HepG2 (cell line): ENCODE results near the gene HAND1. TPM values are rescaled to one million over a fixed set of nuclear protein-coding genes. Genes with fewer than 3 reads are reported as not detected.
A peak's percentile ranks its signal among the peaks of the same experiment; 100 is the strongest.

Source experiments
- ATAC-seq: fragments of 200-7000 bp; cut with Tn5 transposase; 3 replicates; pipeline ENCODE4 v1.9.1; 2020; ENCODE audit warnings: mild to moderate bottlenecking, moderate library complexity
- BruUV-seq: library from RNA; stranded (reverse); fragments of 400-500 nt; replicated peaks from 2 replicates; lab custom pipeline; 2021; lab: Mats Ljungman, UMichigan
- CTCF ChIA-PET: fragments of 300-600 bp; formaldehyde crosslinking; extraction: SDS; loops from one replicate; lab custom pipeline; 2021; ENCODE audit warnings: low total read pairs, inconsistent platforms, low intra/inter-chr PET ratio; lab: Yijun Ruan, JAX
- POLR2A ChIA-PET: fragments of 350-600 bp; sonication (Branson Sonifier 250); formaldehyde crosslinking; loops from one replicate; lab custom pipeline; 2020; ENCODE audit warnings: antibody characterized with exemption, inconsistent platforms; lab: Yijun Ruan, JAX
- DNase-seq: peaks from one replicate; pipeline ENCODE4 v3.0.0-alpha.2; 2015; ENCODE audit warnings: low spot score
- FAIRE-seq: peaks from 3 replicates; lab custom pipeline; 2011; peaks lifted over from hg19 to GRCh38; lab: Jason Lieb, UNC
- H2AFZ ChIP-seq: one replicate; pipeline ENCODE4 v1.6.1; 2011; ENCODE audit warnings: low read length, inconsistent platforms
- H3K27ac ChIP-seq: fragments of 300-600 bp; 3 replicates; pipeline ENCODE4 v1.8.0; 2011; ENCODE audit warnings: mixed run types, mild to moderate bottlenecking, mixed read lengths, low read length, inconsistent platforms; ENCODE audit not compliant: insufficient read depth; ENCODE audit errors: extremely low read length
- H3K27me3 ChIP-seq, 2 experiments: fragments of 200-600 bp in 1 of 2; 2 replicates in 1 of 2; 3 replicates in 1 of 2; pipeline versions ENCODE4 v1.6.0 to v1.8.0; 2011; ENCODE audit warnings: low read length in 2 of 2, mild to moderate bottlenecking in 2 of 2, moderate library complexity in 2 of 2, inconsistent platforms in 1 of 2; ENCODE audit not compliant: insufficient read depth in 2 of 2, control insufficient read depth in 1 of 2
- H3K36me3 ChIP-seq, 2 experiments: fragments of 200-600 bp in 1 of 2; replicated peaks in 1 of 2; 2 replicates in 1 of 2; 3 replicates in 1 of 2; pipeline versions ENCODE4 v1.5.1 to v1.8.0; 2011; ENCODE audit warnings: low read length in 2 of 2, inconsistent platforms in 1 of 2; ENCODE audit not compliant: insufficient read depth in 2 of 2, control insufficient read depth in 1 of 2
- H3K4me1 ChIP-seq: 2 replicates; pipeline ENCODE4 v1.5.1; 2012; ENCODE audit warnings: low read length, inconsistent platforms; ENCODE audit not compliant: insufficient read depth
- H3K4me2 ChIP-seq: 2 replicates; pipeline ENCODE4 v1.6.0; 2011; ENCODE audit warnings: low read depth, low read length, inconsistent platforms
- H3K4me3 ChIP-seq, 3 experiments: fragments of 200-600 bp in 1 of 3; sonication (generic), shearing (Covaris generic) in 1 of 3; replicated peaks in 1 of 3; 2 replicates each; pipeline ENCODE4 v1.5.1; 2011 to 2016; ENCODE audit warnings: low read length in 3 of 3, inconsistent platforms in 2 of 3, low read depth in 2 of 3, mild to moderate bottlenecking in 2 of 3, control low read depth in 1 of 3, mixed read lengths in 1 of 3; ENCODE audit not compliant: insufficient read depth in 1 of 3
- H3K79me2 ChIP-seq: one replicate; pipeline ENCODE4 v1.6.1; 2011; ENCODE audit warnings: low read length, inconsistent platforms; ENCODE audit not compliant: insufficient read depth
- H3K9ac ChIP-seq: 2 replicates; pipeline ENCODE4 v1.6.0; 2011; ENCODE audit warnings: mild to moderate bottlenecking, low read depth, low read length, inconsistent platforms; ENCODE audit not compliant: insufficient read depth
- H3K9me3 ChIP-seq: 2 replicates; pipeline ENCODE4 v1.5.1; 2012; ENCODE audit warnings: mild to moderate bottlenecking, low read length
- H4K20me1 ChIP-seq: 2 replicates; pipeline ENCODE4 v1.6.0; 2011; ENCODE audit warnings: inconsistent platforms, mild to moderate bottlenecking, low read length, moderate library complexity; ENCODE audit not compliant: insufficient read depth
- ATF2 ChIP-seq: sonication (generic); formaldehyde crosslinking; IDR thresholded peaks from 2 replicates; pipeline ENCODE4 v1.4.0; 2020; ENCODE audit warnings: missing genetic modification reagents
- CHD2 ChIP-seq: IDR thresholded peaks from 2 replicates; pipeline ENCODE4 v1.6.1; 2011; ENCODE audit warnings: low read depth, low read length, improper control_type of control experiment
- FOSL1 ChIP-seq: sonication (generic); formaldehyde crosslinking; IDR thresholded peaks from 2 replicates; pipeline ENCODE4 v1.9.0; 2021; ENCODE audit warnings: missing genetic modification reagents, borderline replicate concordance
- GATAD2A ChIP-seq: IDR thresholded peaks from 2 replicates; pipeline ENCODE4 v1.6.1; 2016
- HNF1B ChIP-seq: sonication (generic); formaldehyde crosslinking; IDR thresholded peaks from 2 replicates; pipeline ENCODE4 v1.5.1; 2020; ENCODE audit warnings: mild to moderate bottlenecking, moderate library complexity, missing genetic modification reagents
- KDM2A ChIP-seq: sonication (generic); formaldehyde crosslinking; IDR thresholded peaks from 2 replicates; pipeline ENCODE4 v1.4.0; 2020; ENCODE audit warnings: low read depth, missing genetic modification reagents, borderline replicate concordance
- RBM22 ChIP-seq: fragments of 200-400 bp; formaldehyde crosslinking; optimal IDR thresholded peaks from 2 replicates; pipeline ENCODE3; 2017; ENCODE audit warnings: mild to moderate bottlenecking, low read length, moderate library complexity
- SMAD9 ChIP-seq: sonication (generic); formaldehyde crosslinking; IDR thresholded peaks from 2 replicates; pipeline ENCODE4 v1.5.1; 2020; ENCODE audit warnings: mild to moderate bottlenecking, missing genetic modification reagents
- SMC3 ChIP-seq: IDR thresholded peaks from 2 replicates; pipeline ENCODE4 v1.6.1; 2011; ENCODE audit warnings: low read length, improper control_type of control experiment
- WIZ ChIP-seq: sonication (generic); formaldehyde crosslinking; IDR thresholded peaks from 2 replicates; pipeline ENCODE4 v1.5.1; 2020; ENCODE audit warnings: mild to moderate bottlenecking, missing genetic modification reagents
- ZBTB43 ChIP-seq: sonication (generic); formaldehyde crosslinking; conservative IDR thresholded peaks from 2 replicates; pipeline ENCODE4 v1.4.0; 2020; ENCODE audit warnings: missing genetic modification reagents
- ZNF362 ChIP-seq: sonication (generic); formaldehyde crosslinking; IDR thresholded peaks from 2 replicates; pipeline ENCODE4 v1.4.0; 2020; ENCODE audit warnings: missing genetic modification reagents, mild to moderate bottlenecking, borderline replicate concordance
- ZNF382 ChIP-seq: sonication (generic); formaldehyde crosslinking; IDR thresholded peaks from 2 replicates; pipeline ENCODE4 v1.5.0; 2020; ENCODE audit warnings: missing genetic modification reagents, mild to moderate bottlenecking, borderline replicate concordance
- ZNF543 ChIP-seq: sonication (generic); formaldehyde crosslinking; IDR thresholded peaks from 2 replicates; pipeline ENCODE4 v1.4.0; 2020; ENCODE audit warnings: mild to moderate bottlenecking, missing genetic modification reagents
- ZNF547 ChIP-seq: sonication (generic); formaldehyde crosslinking; IDR thresholded peaks from 2 replicates; pipeline ENCODE4 v1.5.1; 2020; ENCODE audit warnings: mild to moderate bottlenecking, missing genetic modification reagents
- ZNF75D ChIP-seq: sonication (generic); formaldehyde crosslinking; IDR thresholded peaks from 2 replicates; pipeline ENCODE4 v1.8.1; 2023; ENCODE audit warnings: missing genetic modification reagents, mild to moderate bottlenecking, borderline replicate concordance
- ZNF780A ChIP-seq: sonication (generic); formaldehyde crosslinking; IDR thresholded peaks from 2 replicates; pipeline ENCODE4 v1.8.0; 2022; ENCODE audit warnings: mild to moderate bottlenecking, missing genetic modification reagents, moderate library complexity
- ZSCAN29 ChIP-seq: sonication (generic); formaldehyde crosslinking; conservative IDR thresholded peaks from 2 replicates; pipeline ENCODE4 v1.4.0; 2020; ENCODE audit warnings: mild to moderate bottlenecking, missing genetic modification reagents
- ZSCAN31 ChIP-seq: sonication (generic); formaldehyde crosslinking; IDR thresholded peaks from 2 replicates; pipeline ENCODE4 v1.5.0; 2020; ENCODE audit warnings: low read depth, mild to moderate bottlenecking, missing genetic modification reagents
- whole genome bisulfite sequencing: methylation state at CpG from one replicate; pipeline ENCODE4 v1.1.6; 2017; ENCODE audit warnings: low lambda C conversion rate; 5-methylcytosine and 5-hydroxymethylcytosine counted together
- in situ Hi-C: cut with HindIII; loops from 2 replicates; pipeline ENCODE4 v1.10.0; 2017; ENCODE audit warnings: low pct_unique_long_range_greater_than_20kb; ENCODE audit not compliant: extremely low pct_ligation_motif_present
- intact Hi-C: fragments of 100-400 bp; cut with micrococcal nuclease; formaldehyde crosslinking; loops from one replicate; pipeline ENCODE4 v1.10.0; 2022; ENCODE audit not compliant: unreplicated experiment
- polyA plus RNA-seq, 8 experiments: library from polyadenylated mRNA; depleted of rRNA in 3 of 8; stranded (reverse) in 7 of 8; unstranded in 1 of 8; fragments of >200 nt; fragmentation: Illumina TruSeq in 4 of 8; extraction: Trizol in 4 of 8; gene quantifications; 2 replicates each; pipeline versions ENCODE4 v1.2.1 to v1.2.3, GENCODE V29; 2011 to 2016; ENCODE audit warnings: low read depth in 4 of 8, missing spikeins in 1 of 8, mixed read lengths in 1 of 8; ENCODE audit not compliant: insufficient read depth in 1 of 8
- total RNA-seq, 5 experiments: library from RNA; depleted of rRNA; stranded (reverse); fragments of >200 nt; fragmentation: Illumina TruSeq; extraction: Trizol; gene quantifications; 2 replicates each; pipeline ENCODE4 v1.2.3, GENCODE V29; 2016; ENCODE audit warnings: low read depth in 1 of 5

HAND1 gene
- total and polyA plus RNA-seq, 2 of the 13 experiments (the other 11 are each of a cell fraction or from before 2014, with no cell fraction given): not detected

- TF ChIP-seq ZNF382 (no peak), RBM22 (no peak), ZNF75D (CRISPR knock-in tag) (no peak), HNF1B (CRISPR knock-in tag) (peak; percentile 7; the same call in 1 of the 2 replicates), WIZ (0 out of 2 replicates have a peak, but pooled peaks have one; percentile 1), SMAD9 (CRISPR knock-in tag) (no peak), ZSCAN31 (no peak), ZNF780A (CRISPR knock-in tag) (no peak)
Observed at GRCh38 chr5:154444556-154445421, 33.2 kb downstream of the HAND1 start (continued).

- Histone ChIP-seq H3K9ac (no peak overlapping the region), H3K36me3 (peaks cover 0 to 15% of the 10 kb centered on the region in 2 experiments; a peak in 3 of 5 replicates), H2AFZ (no peak overlapping the region), H3K79me2 (peaks cover 14% of the 10 kb centered on the region), H3K4me2 (no peak overlapping the region), H3K4me3 (no peak overlapping the region), H3K27ac (no peak overlapping the region), H3K9me3 (no peaks in the 10 kb centered on the region), H3K4me1 (peaks cover 16% of the 10 kb centered on the region), H4K20me1 (peaks cover 11% of the 10 kb centered on the region), H3K27me3 (no peaks in the 10 kb centered on the region; a peak in 1 of 5 replicates)
- ChIA-PET POLR2A (no interaction called here), CTCF (no interaction called here)
- ATAC-seq (no peak), DNase-seq (no peak), FAIRE-seq (no peak)
- 95% methylated on average over 1 of the region's 1 CpG for WGBS
- no TSS peak for BruUV-seq
- intact Hi-C loops: no loop called here
- in situ Hi-C loops: no loop called here
- TF ChIP-seq ZBTB43 (CRISPR knock-in tag): no peak
- no peak for TF ChIP-seq ZNF362 (CRISPR knock-in tag)
- no peak for TF ChIP-seq GATAD2A (CRISPR knock-in tag)
- TF ChIP-seq ZSCAN29: no peak
- TF ChIP-seq ZNF547 (CRISPR knock-in tag): no peak
- no peak for TF ChIP-seq ATF2
- TF ChIP-seq SMC3: no peak
- no peak for TF ChIP-seq FOSL1 (CRISPR knock-in tag)
- no peak for TF ChIP-seq ZNF543 (CRISPR knock-in tag)
- no peak for TF ChIP-seq KDM2A (CRISPR knock-in tag)
- no peak for TF ChIP-seq CHD2
Observed at GRCh38 chr5:154442801-154443200, 35.2 kb downstream of the HAND1 start.
